ENCODE data around the gene PPP1R3D.
"Not testable (repeated sequence)": the region's sequence is repeated elsewhere in the genome, so short reads cannot be mapped to it uniquely, and the experiment has no call there.

PPP1R3D gene

GRCh38 chr20:59920944-59921343 is 19.2 kb downstream of the PPP1R3D start:
- no peak overlapping the region for H3K4me3 ChIP-seq (ENCODE audit: low read depth, low read length)
- H3K36me3 ChIP-seq (ENCODE audit: control insufficient read depth, insufficient read depth, low read length) = no peaks in the 10 kb centered on the region
- no peaks in the 10 kb centered on the region for H3K9me3 ChIP-seq (ENCODE audit: control insufficient read depth, insufficient read depth, low read length)
- no peak overlapping the region for H3K27ac ChIP-seq (ENCODE audit: low read depth, low read length)
- no peaks in the 10 kb centered on the region for H3K27me3 ChIP-seq (ENCODE audit: control insufficient read depth, insufficient read depth, low read length)
- peaks cover 7% of the 10 kb centered on the region for H3K4me1 ChIP-seq (ENCODE audit: control insufficient read depth, insufficient read depth, low read length)
- no peak overlapping the region for H3K9ac ChIP-seq (ENCODE audit: low read depth, low read length)

GRCh38 chr20:59912609-59913008 is 27.5 kb downstream of the PPP1R3D start:
- H3K4me1 ChIP-seq (ENCODE audit: control insufficient read depth, insufficient read depth, low read length) = no peaks in the 10 kb centered on the region

DNA sequence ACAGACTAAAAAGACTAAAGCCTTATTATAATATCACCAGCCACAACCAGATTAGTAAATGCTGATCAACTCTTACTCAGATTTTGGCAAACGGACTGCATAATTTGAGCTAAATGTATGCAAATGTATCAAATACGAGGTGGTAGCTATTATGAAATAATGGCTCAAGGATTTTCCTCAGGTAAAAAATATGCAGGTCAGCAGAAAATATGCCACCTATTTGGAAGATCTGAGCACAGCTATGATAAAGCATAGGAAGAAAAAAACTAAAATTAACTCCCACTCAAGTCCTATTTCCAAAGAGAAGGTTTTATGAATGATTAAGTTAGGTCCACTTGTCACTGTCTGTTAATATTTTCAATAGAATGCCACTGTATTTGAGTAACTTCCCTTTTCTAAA is 29.1 kb downstream of the PPP1R3D start:
- H3K9me3 ChIP-seq (ENCODE audit: control insufficient read depth, insufficient read depth, low read length) = no peaks in the 10 kb centered on the region
- no peak overlapping the region for H3K9ac ChIP-seq (ENCODE audit: low read depth, low read length)

More at GRCh38 chr20:59912609-59913008, 27.5 kb downstream of the PPP1R3D start:
- Histone ChIP-seq H3K27me3 (ENCODE audit: control insufficient read depth, insufficient read depth, low read length) (0 out of 2 replicates have a peak, but pooled peaks cover 3% of the 10 kb centered on the region), H3K27ac (ENCODE audit: low read depth, low read length) (no peak overlapping the region), H3K9ac (ENCODE audit: low read depth, low read length) (no peak overlapping the region), H3K36me3 (ENCODE audit: control insufficient read depth, insufficient read depth, low read length) (no peaks in the 10 kb centered on the region), H3K4me3 (ENCODE audit: low read depth, low read length) (no peak overlapping the region), H3K9me3 (ENCODE audit: control insufficient read depth, insufficient read depth, low read length) (no peaks in the 10 kb centered on the region)

GRCh38 chr20:59908855-59909254 is 31.2 kb downstream of the PPP1R3D start:
- Histone ChIP-seq H3K27ac (ENCODE audit: low read depth, low read length) (no peak overlapping the region), H3K27me3 (ENCODE audit: control insufficient read depth, insufficient read depth, low read length) (0 out of 2 replicates have a peak, but pooled peaks cover 3% of the 10 kb centered on the region), H3K4me3 (ENCODE audit: low read depth, low read length) (no peak overlapping the region), H3K36me3 (ENCODE audit: control insufficient read depth, insufficient read depth, low read length) (no peaks in the 10 kb centered on the region), H3K4me1 (ENCODE audit: control insufficient read depth, insufficient read depth, low read length) (no peaks in the 10 kb centered on the region), H3K9me3 (ENCODE audit: control insufficient read depth, insufficient read depth, low read length) (no peaks in the 10 kb centered on the region), H3K9ac (ENCODE audit: low read depth, low read length) (no peak overlapping the region)

More for the DNA sequence above, 29.1 kb downstream of the PPP1R3D start:
- Histone ChIP-seq H3K27ac (ENCODE audit: low read depth, low read length) (no peak overlapping the region), H3K27me3 (ENCODE audit: control insufficient read depth, insufficient read depth, low read length) (0 out of 2 replicates have a peak, but pooled peaks cover 3% of the 10 kb centered on the region), H3K4me1 (ENCODE audit: control insufficient read depth, insufficient read depth, low read length) (no peaks in the 10 kb centered on the region), H3K4me3 (ENCODE audit: low read depth, low read length) (no peak overlapping the region), H3K36me3 (ENCODE audit: control insufficient read depth, insufficient read depth, low read length) (no peaks in the 10 kb centered on the region)

GRCh38 chr20:59903621-59904020 is 36.5 kb downstream of the PPP1R3D start:
- no peaks in the 10 kb centered on the region for H3K4me1 ChIP-seq (ENCODE audit: control insufficient read depth, insufficient read depth, low read length)
- H3K27ac ChIP-seq (ENCODE audit: low read depth, low read length) = no peak overlapping the region
- H3K9me3 ChIP-seq (ENCODE audit: control insufficient read depth, insufficient read depth, low read length) = no peaks in the 10 kb centered on the region
- no peaks in the 10 kb centered on the region for H3K27me3 ChIP-seq (ENCODE audit: control insufficient read depth, insufficient read depth, low read length)
- H3K36me3 ChIP-seq (ENCODE audit: control insufficient read depth, insufficient read depth, low read length) = no peaks in the 10 kb centered on the region
- no peak overlapping the region for H3K9ac ChIP-seq (ENCODE audit: low read depth, low read length)
- no peak overlapping the region for H3K4me3 ChIP-seq (ENCODE audit: low read depth, low read length)

DNA sequence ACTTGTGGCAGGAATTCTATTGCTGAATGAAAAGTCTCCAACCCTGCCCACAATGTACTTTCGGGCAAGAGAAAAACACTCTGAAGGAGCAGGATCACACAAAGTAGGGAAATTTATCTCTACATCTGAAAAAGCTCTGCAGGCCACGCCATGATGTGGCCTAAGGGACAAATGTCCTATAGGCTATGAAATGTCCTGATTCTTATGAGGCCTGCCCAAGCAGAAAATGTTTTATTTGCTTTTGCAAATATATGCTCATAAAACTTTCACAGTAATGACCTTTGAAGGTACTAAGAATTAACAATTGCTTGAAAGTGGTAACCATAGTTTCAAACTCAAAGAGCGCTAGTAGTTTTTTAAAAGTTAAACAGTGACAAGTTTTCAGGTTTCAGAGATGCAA is 37.6 kb downstream of the PPP1R3D start:
- no peaks in the 10 kb centered on the region for H3K9me3 ChIP-seq (ENCODE audit: control insufficient read depth, insufficient read depth, low read length)
- no peaks in the 10 kb centered on the region for H3K36me3 ChIP-seq (ENCODE audit: control insufficient read depth, insufficient read depth, low read length)
- no peak overlapping the region for H3K9ac ChIP-seq (ENCODE audit: low read depth, low read length)
- no peak overlapping the region for H3K4me3 ChIP-seq (ENCODE audit: low read depth, low read length)
- no peaks in the 10 kb centered on the region for H3K27me3 ChIP-seq (ENCODE audit: control insufficient read depth, insufficient read depth, low read length)
- H3K4me1 ChIP-seq (ENCODE audit: control insufficient read depth, insufficient read depth, low read length) = no peaks in the 10 kb centered on the region
- no peak overlapping the region for H3K27ac ChIP-seq (ENCODE audit: low read depth, low read length)

GRCh38 chr20:59895908-59896307 is 44.2 kb downstream of the PPP1R3D start:
- Histone ChIP-seq H3K27me3 (ENCODE audit: control insufficient read depth, insufficient read depth, low read length) (no peaks in the 10 kb centered on the region), H3K9ac (ENCODE audit: low read depth, low read length) (no peak overlapping the region), H3K27ac (ENCODE audit: low read depth, low read length) (no peak overlapping the region), H3K4me3 (ENCODE audit: low read depth, low read length) (no peak overlapping the region), H3K4me1 (ENCODE audit: control insufficient read depth, insufficient read depth, low read length) (no peaks in the 10 kb centered on the region), H3K9me3 (ENCODE audit: control insufficient read depth, insufficient read depth, low read length) (no peaks in the 10 kb centered on the region), H3K36me3 (ENCODE audit: control insufficient read depth, insufficient read depth, low read length) (no peaks in the 10 kb centered on the region)

GRCh38 chr20:59891581-59891980 is 48.5 kb downstream of the PPP1R3D start:
- H3K27ac ChIP-seq (ENCODE audit: low read depth, low read length) = no peak overlapping the region
- no peaks in the 10 kb centered on the region for H3K9me3 ChIP-seq (ENCODE audit: control insufficient read depth, insufficient read depth, low read length)
- no peak overlapping the region for H3K9ac ChIP-seq (ENCODE audit: low read depth, low read length)
- no peaks in the 10 kb centered on the region for H3K27me3 ChIP-seq (ENCODE audit: control insufficient read depth, insufficient read depth, low read length)
- H3K36me3 ChIP-seq (ENCODE audit: control insufficient read depth, insufficient read depth, low read length) = no peaks in the 10 kb centered on the region
- H3K4me1 ChIP-seq (ENCODE audit: control insufficient read depth, insufficient read depth, low read length) = no peaks in the 10 kb centered on the region
- H3K4me3 ChIP-seq (ENCODE audit: low read depth, low read length) = no peak overlapping the region

DNA sequence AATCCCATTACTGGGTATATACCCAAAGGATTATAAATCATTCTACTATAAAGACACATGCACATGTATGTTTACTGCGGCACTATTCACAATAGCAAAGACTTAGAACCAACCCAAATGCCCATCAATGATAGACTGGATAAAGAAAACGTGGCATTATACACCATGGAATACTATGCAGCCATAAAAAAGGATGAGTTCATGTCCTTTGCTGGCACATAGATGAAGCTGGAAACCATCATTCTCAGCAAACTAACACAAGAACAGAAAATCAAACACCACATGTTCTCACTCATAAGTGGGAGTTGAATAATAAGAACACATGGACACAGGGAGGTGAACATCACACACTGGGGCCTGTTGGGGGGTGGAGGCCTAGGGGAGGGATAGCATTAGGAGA is 50.1 kb downstream of the PPP1R3D start:
- not testable (repeated sequence) for H3K27me3 ChIP-seq (ENCODE audit: control insufficient read depth, insufficient read depth, low read length); H3K27ac ChIP-seq (ENCODE audit: low read depth, low read length); H3K9me3 ChIP-seq (ENCODE audit: control insufficient read depth, insufficient read depth, low read length); H3K4me1 ChIP-seq (ENCODE audit: control insufficient read depth, insufficient read depth, low read length); H3K9ac ChIP-seq (ENCODE audit: low read depth, low read length); H3K4me3 ChIP-seq (ENCODE audit: low read depth, low read length); H3K36me3 ChIP-seq (ENCODE audit: control insufficient read depth, insufficient read depth, low read length)

- Histone ChIP-seq H3K9ac (ENCODE audit: low read depth, low read length) (no peak overlapping the region), H3K36me3 (ENCODE audit: control insufficient read depth, insufficient read depth, low read length) (no peaks in the 10 kb centered on the region), H3K9me3 (ENCODE audit: control insufficient read depth, insufficient read depth, low read length) (no peaks in the 10 kb centered on the region), H3K4me1 (ENCODE audit: control insufficient read depth, insufficient read depth, low read length) (no peaks in the 10 kb centered on the region), H3K27ac (ENCODE audit: low read depth, low read length) (no peak overlapping the region), H3K4me3 (ENCODE audit: low read depth, low read length) (no peak overlapping the region), H3K27me3 (ENCODE audit: control insufficient read depth, insufficient read depth, low read length) (no peaks in the 10 kb centered on the region)
Measured at GRCh38 chr20:59888050-59888449, 52.1 kb downstream of the PPP1R3D start.
